Panc1 (cell line): ENCODE data around the gene IL34. TPM values are rescaled to one million over a fixed set of nuclear protein-coding genes. Genes with fewer than 3 reads are reported as not detected.

Source experiments
- ATAC-seq: fragments of 200-7000 bp; cut with Tn5 transposase; 2 replicates; pipeline ENCODE4 v1.9.1; 2020; ENCODE audit warnings: mild to moderate bottlenecking, moderate library complexity
- BruUV-seq: library from RNA; stranded (reverse); fragments of 400-500 nt; replicated peaks from 2 replicates; lab custom pipeline; 2021; lab: Mats Ljungman, UMichigan
- CTCF ChIA-PET: fragments of 300-600 bp; sonication (Branson Sonifier 250); formaldehyde crosslinking; loops from one replicate; lab custom pipeline; 2022; ENCODE audit warnings: antibody characterized with exemption; lab: Charles Lee
- POLR2A ChIA-PET: fragments of 300-600 bp; sonication (Branson Sonifier 250); formaldehyde crosslinking; loops from one replicate; lab custom pipeline; 2022; ENCODE audit warnings: antibody characterized with exemption; lab: Charles Lee
- DNase-seq: peaks from one replicate; pipeline ENCODE4 v3.0.0-alpha.2; 2010; ENCODE audit warnings: low read depth, low spot score
- H3K27ac ChIP-seq: 2 replicates; pipeline ENCODE4 v1.5.1; 2011; ENCODE audit warnings: mild to moderate bottlenecking, low read length, inconsistent platforms
- H3K27me3 ChIP-seq: fragments of 200-500 bp; sonication (Bioruptor generic); 2 replicates; pipeline ENCODE4 v1.6.0; 2014; ENCODE audit warnings: low read length, inconsistent platforms; ENCODE audit not compliant: control insufficient read depth, insufficient read depth
- H3K36me3 ChIP-seq: fragments of 200-500 bp; sonication (Bioruptor generic); 2 replicates; pipeline ENCODE4 v1.5.1; 2014; ENCODE audit warnings: inconsistent platforms, mild to moderate bottlenecking, low read length, moderate library complexity; ENCODE audit not compliant: control insufficient read depth, insufficient read depth
- H3K4me1 ChIP-seq: 2 replicates; pipeline ENCODE4 v1.5.1; 2011; ENCODE audit warnings: inconsistent platforms, mild to moderate bottlenecking, low read length, moderate library complexity; ENCODE audit not compliant: control insufficient read depth, insufficient read depth
- H3K4me3 ChIP-seq, 2 experiments: 2 replicates each; pipeline ENCODE4 v1.5.1; 2011 to 2012; ENCODE audit warnings: low read depth in 2 of 2, low read length in 2 of 2, mild to moderate bottlenecking in 2 of 2, inconsistent platforms in 1 of 2, moderate library complexity in 1 of 2
- H3K9me3 ChIP-seq: fragments of 200-500 bp; sonication (Bioruptor generic); 2 replicates; pipeline ENCODE4 v1.5.1; 2014; ENCODE audit warnings: low read depth, mild to moderate bottlenecking, inconsistent platforms, low read length, moderate library complexity; ENCODE audit not compliant: control insufficient read depth, insufficient read depth
- POLR2AphosphoS5 ChIP-seq: IDR thresholded peaks from 2 replicates; pipeline ENCODE4 v1.6.1; 2012; ENCODE audit warnings: mild to moderate bottlenecking, low read depth, low read length, moderate library complexity
- REST ChIP-seq, 2 experiments: IDR thresholded peaks; 2 replicates each; pipeline ENCODE4 v1.6.1; 2011 to 2012; ENCODE audit warnings: low read depth in 2 of 2, control low read depth in 1 of 2, low read length in 1 of 2, mild to moderate bottlenecking in 1 of 2, moderate library complexity in 1 of 2; ENCODE audit not compliant: insufficient read depth in 1 of 2
- SIN3A ChIP-seq: IDR thresholded peaks from 2 replicates; pipeline ENCODE4 v1.6.1; 2012; ENCODE audit warnings: low read depth, mild to moderate bottlenecking, low read length, moderate library complexity, borderline replicate concordance; ENCODE audit not compliant: insufficient read depth
- TCF7L2 ChIP-seq: IDR thresholded peaks from 2 replicates; pipeline ENCODE4 v1.6.1; 2011; ENCODE audit warnings: mild to moderate bottlenecking, low read depth, low read length, inconsistent platforms
- in situ Hi-C: cut with HindIII; loops from 2 replicates; pipeline ENCODE4 v1.10.0; 2016; ENCODE audit warnings: low sequenced_read_pairs, low pct_unique_long_range_greater_than_20kb
- intact Hi-C: fragments of 100-400 bp; cut with micrococcal nuclease; formaldehyde crosslinking; loops from one replicate; pipeline ENCODE4 v1.10.0; 2022; ENCODE audit not compliant: unreplicated experiment
- total RNA-seq: library from RNA; stranded (reverse); gene quantifications from one replicate; pipeline ENCODE4 v1.2.1, GENCODE V29; 2021; ENCODE audit not compliant: unreplicated experiment
- TF ChIP-seq, protein P1 (sequence below): fragments of 450-650 bp; IDR thresholded peaks from 2 replicates; pipeline ENCODE4 v1.5.1; 2017; ENCODE audit warnings: mild to moderate bottlenecking

Gene IL34
- total RNA-seq, 1 experiment from 2014 or later = 5.8 TPM

- H3K27ac ChIP-seq = no peak overlapping the region
- POLR2A ChIA-PET = no interaction called here
- no peak for ATAC-seq
Measured at GRCh38 chr16:70679671-70680494, 33.5 kb downstream of the IL34 start.

GRCh38 chr16:70680495-70681381 is 34.4 kb downstream of the IL34 start:
- no TSS peak for BruUV-seq
- in situ Hi-C loops (no loop called here), intact Hi-C loops (loop anchor here (5.0 kb wide), 1 partner anchor 92 kb away; no protein-coding TSS in a partner anchor)
- Histone ChIP-seq H3K27ac (peak overlapping the region; percentile 34; the same call in 1 of the 2 replicates), H3K27me3 (no peaks in the 10 kb centered on the region), H3K4me1 (peaks cover 25% of the 10 kb centered on the region), H3K36me3 (peaks cover 4% of the 10 kb centered on the region; the same call in 1 of the 2 replicates), H3K9me3 (no peaks in the 10 kb centered on the region), H3K4me3 (no peak overlapping the region)
- no peak for ATAC-seq
- CTCF ChIA-PET = interaction anchor here (1.3 kb wide), 1 partner anchor 90 kb away, joined by 4 read pairs; no protein-coding TSS in a partner anchor
- POLR2A ChIA-PET = no interaction called here
- DNase-seq = no peak
- TF ChIP-seq SIN3A (no peak), REST (IDR thresholded peaks at IDR 0.05; ENCODE audit: insufficient read depth in 1 of 2, low read depth in 2 of 2, low read length in 1 of 2) (no peak), POLR2AphosphoS5 (no peak), TCF7L2 (no peak)
- TF ChIP-seq, protein P1, sequence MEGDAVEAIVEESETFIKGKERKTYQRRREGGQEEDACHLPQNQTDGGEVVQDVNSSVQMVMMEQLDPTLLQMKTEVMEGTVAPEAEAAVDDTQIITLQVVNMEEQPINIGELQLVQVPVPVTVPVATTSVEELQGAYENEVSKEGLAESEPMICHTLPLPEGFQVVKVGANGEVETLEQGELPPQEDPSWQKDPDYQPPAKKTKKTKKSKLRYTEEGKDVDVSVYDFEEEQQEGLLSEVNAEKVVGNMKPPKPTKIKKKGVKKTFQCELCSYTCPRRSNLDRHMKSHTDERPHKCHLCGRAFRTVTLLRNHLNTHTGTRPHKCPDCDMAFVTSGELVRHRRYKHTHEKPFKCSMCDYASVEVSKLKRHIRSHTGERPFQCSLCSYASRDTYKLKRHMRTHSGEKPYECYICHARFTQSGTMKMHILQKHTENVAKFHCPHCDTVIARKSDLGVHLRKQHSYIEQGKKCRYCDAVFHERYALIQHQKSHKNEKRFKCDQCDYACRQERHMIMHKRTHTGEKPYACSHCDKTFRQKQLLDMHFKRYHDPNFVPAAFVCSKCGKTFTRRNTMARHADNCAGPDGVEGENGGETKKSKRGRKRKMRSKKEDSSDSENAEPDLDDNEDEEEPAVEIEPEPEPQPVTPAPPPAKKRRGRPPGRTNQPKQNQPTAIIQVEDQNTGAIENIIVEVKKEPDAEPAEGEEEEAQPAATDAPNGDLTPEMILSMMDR = no peak

More at GRCh38 chr16:70679671-70680494, 33.5 kb downstream of the IL34 start:
- no peak overlapping the region for H3K4me3 ChIP-seq
- no peaks in the 10 kb centered on the region for H3K9me3 ChIP-seq
- H3K4me1 ChIP-seq = peaks cover 25% of the 10 kb centered on the region
- H3K27me3 ChIP-seq = no peaks in the 10 kb centered on the region
- no TSS peak for BruUV-seq
- peaks cover under 1% of the 10 kb centered on the region; the same call in 1 of the 2 replicates for H3K36me3 ChIP-seq
- intact Hi-C loops (loop anchor here (5.0 kb wide), 1 partner anchor 92 kb away; no protein-coding TSS in a partner anchor), in situ Hi-C loops (no loop called here)
- TF ChIP-seq SIN3A = no peak
- TF ChIP-seq, protein P1 = peak; percentile 75; the same call in 1 of the 2 replicates
- no peak for DNase-seq
- CTCF ChIA-PET = interaction anchor here (0.5 to 1.3 kb wide), 2 partner anchors 12 to 91 kb away, joined by 4 to 5 read pairs; no protein-coding TSS in a partner anchor
